SK-N-SH (cell line): ENCODE results near the gene MUTYH. TPM values are rescaled to one million over a fixed set of nuclear protein-coding genes. Genes with fewer than 3 reads are reported as not detected.

Experiments
- CTCF ChIA-PET: fragments of 300-600, 350-600 bp; formaldehyde crosslinking; extraction: SDS; loops from one replicate; lab custom pipeline; 2021; lab: Yijun Ruan, JAX
- POLR2A ChIA-PET: fragments of 350-600 bp; sonication (Branson Sonifier 250); formaldehyde crosslinking; extraction: SDS; loops from one replicate; lab custom pipeline; 2020; ENCODE audit warnings: antibody characterized with exemption, inconsistent platforms; lab: Yijun Ruan, JAX
- DNase-seq: peaks from one replicate; pipeline ENCODE4 v3.0.0; 2012
- H2AFZ ChIP-seq: fragments of 200-600 bp; sonication (generic); 2 replicates; pipeline ENCODE4 v1.8.1; 2016; ENCODE audit warnings: antibody characterized with exemption, mild to moderate bottlenecking, low read depth
- H3F3A ChIP-seq: fragments of 200-600 bp; sonication (generic); replicated peaks from 2 replicates; pipeline ENCODE3; 2016; ENCODE audit warnings: antibody characterized with exemption, mild to moderate bottlenecking; ENCODE audit not compliant: insufficient read depth
- H3K27ac ChIP-seq, 2 experiments: fragments of 200-500 bp in 1 of 2; fragments of 200-600 bp in 1 of 2; sonication (Bioruptor generic) in 1 of 2; sonication (generic), shearing (Covaris generic) in 1 of 2; 2 replicates each; pipeline versions ENCODE4 v1.5.1 to v1.6.1; 2014 to 2016; ENCODE audit warnings: low read depth in 2 of 2, inconsistent platforms in 1 of 2, low read length in 1 of 2, mild to moderate bottlenecking in 1 of 2, mixed read lengths in 1 of 2
- H3K27me3 ChIP-seq: fragments of 200-600 bp; sonication (generic), shearing (Covaris generic); 2 replicates; pipeline ENCODE4 v1.6.1; 2016; ENCODE audit warnings: mixed run types; ENCODE audit not compliant: insufficient read depth
- H3K36me3 ChIP-seq, 2 experiments: fragments of 200-500 bp in 1 of 2; fragments of 200-600 bp in 1 of 2; sonication (Bioruptor generic) in 1 of 2; sonication (generic) in 1 of 2; replicated peaks in 1 of 2; 2 replicates each; pipeline versions ENCODE3 to v1.5.1; 2014 to 2016; ENCODE audit warnings: low read length in 1 of 2, mild to moderate bottlenecking in 1 of 2; ENCODE audit not compliant: insufficient read depth in 2 of 2, control insufficient read depth in 1 of 2
- H3K4me1 ChIP-seq, 2 experiments: fragments of 200-500 bp in 1 of 2; fragments of 200-600 bp in 1 of 2; sonication (Bioruptor generic) in 1 of 2; sonication (generic), shearing (Covaris generic) in 1 of 2; 2 replicates each; pipeline versions ENCODE4 v1.5.1 to v1.6.1; 2014 to 2016; ENCODE audit warnings: low read depth in 1 of 2, low read length in 1 of 2, mixed run types in 1 of 2; ENCODE audit not compliant: insufficient read depth in 2 of 2, control insufficient read depth in 1 of 2
- H3K4me2 ChIP-seq: fragments of 200-600 bp; sonication (generic), shearing (Covaris generic); 2 replicates; pipeline ENCODE4 v1.6.1; 2017; ENCODE audit warnings: mixed run types
- H3K4me3 ChIP-seq, 2 experiments: fragments of 200-500 bp in 1 of 2; fragments of 200-600 bp in 1 of 2; sonication (Bioruptor generic) in 1 of 2; sonication (generic), shearing (Covaris generic) in 1 of 2; 2 replicates each; pipeline versions ENCODE4 v1.5.1 to v1.8.1; 2014 to 2016; ENCODE audit warnings: low read depth in 2 of 2, inconsistent platforms in 1 of 2, low read length in 1 of 2, mild to moderate bottlenecking in 1 of 2, mixed read lengths in 1 of 2, moderate library complexity in 1 of 2
- H3K79me2 ChIP-seq: fragments of 200-600 bp; sonication (generic); 2 replicates; pipeline ENCODE4 v1.8.1; 2017; ENCODE audit warnings: mild to moderate bottlenecking; ENCODE audit not compliant: insufficient read depth
- H3K9ac ChIP-seq: fragments of 200-600 bp; sonication (generic); 2 replicates; pipeline ENCODE4 v1.6.1; 2017; ENCODE audit warnings: mixed run types
- H3K9me2 ChIP-seq: fragments of 200-600 bp; sonication (generic); 2 replicates; pipeline ENCODE4 v1.6.1; 2017; ENCODE audit warnings: mixed run types
- H3K9me3 ChIP-seq: fragments of 200-600 bp; sonication (generic); 2 replicates; pipeline ENCODE4 v1.6.1; 2017; ENCODE audit warnings: mixed run types, mild to moderate bottlenecking, moderate library complexity
- H4K20me1 ChIP-seq: fragments of 200-600 bp; sonication (generic); 2 replicates; pipeline ENCODE4 v1.6.1; 2017; ENCODE audit warnings: mild to moderate bottlenecking, mixed run types; ENCODE audit not compliant: insufficient read depth
- ELF1 ChIP-seq: IDR thresholded peaks from 2 replicates; pipeline ENCODE4 v1.4.0; 2012
- EZH2phosphoT487 ChIP-seq: fragments of 200-600 bp; sonication (generic); IDR thresholded peaks from 2 replicates; pipeline ENCODE4 v1.6.1; 2017; ENCODE audit warnings: low read depth, mixed run types, mild to moderate bottlenecking, antibody characterized with exemption, moderate library complexity, borderline replicate concordance
- GABPA ChIP-seq: IDR thresholded peaks from 2 replicates; pipeline ENCODE4 v1.4.0; 2012; ENCODE audit warnings: low read depth, mild to moderate bottlenecking
- MEF2A ChIP-seq: IDR thresholded peaks from 2 replicates; pipeline ENCODE4 v1.4.0; 2012; ENCODE audit warnings: low read depth, borderline replicate concordance
- MXI1 ChIP-seq: IDR thresholded peaks from 2 replicates; pipeline ENCODE4 v1.6.1; 2012; ENCODE audit warnings: mild to moderate bottlenecking, low read depth, low read length, improper control_type of control experiment
- NRF1 ChIP-seq: IDR thresholded peaks from 2 replicates; pipeline ENCODE4 v1.6.1; 2012; ENCODE audit warnings: low read depth, mild to moderate bottlenecking, low read length
- POLR2AphosphoS5 ChIP-seq: IDR thresholded peaks from 2 replicates; pipeline ENCODE4 v1.6.1; 2012; ENCODE audit warnings: low read depth, low read length
- SMC3 ChIP-seq: IDR thresholded peaks from 2 replicates; pipeline ENCODE4 v1.6.1; 2012; ENCODE audit warnings: low read depth, low read length, improper control_type of control experiment
- TAF1 ChIP-seq: IDR thresholded peaks from 2 replicates; pipeline ENCODE4 v1.6.1; 2012; ENCODE audit warnings: low read depth, mild to moderate bottlenecking, low read length, moderate library complexity, borderline replicate concordance
- TCF12 ChIP-seq: IDR thresholded peaks from 2 replicates; pipeline ENCODE4 v1.4.0; 2012
- YY1 ChIP-seq: IDR thresholded peaks from 2 replicates; pipeline ENCODE4 v1.4.0; 2012; ENCODE audit warnings: low read depth, mild to moderate bottlenecking
- WGBS: methylation state at CpG from one replicate; pipeline ENCODE4 v1.1.6; 2017; ENCODE audit warnings: low lambda C conversion rate; 5-methylcytosine and 5-hydroxymethylcytosine counted together
- polyA plus RNA-seq, 3 experiments: library from polyadenylated mRNA; depleted of rRNA; stranded (reverse); fragments of >200 nt; gene quantifications; 2 replicates each; pipeline ENCODE4 v1.2.3, GENCODE V29; 2012
- TF ChIP-seq, protein P1 (sequence below): fragments of 150-350 bp; IDR thresholded peaks from 2 replicates; pipeline ENCODE4 v1.6.1; 2017; ENCODE audit warnings: antibody characterized with exemption, low read length, low read depth, borderline replicate concordance
- TF ChIP-seq, protein P2 (sequence below): fragments of 200-600 bp; sonication (generic); IDR thresholded peaks from 2 replicates; pipeline ENCODE4 v1.6.1; 2017; ENCODE audit warnings: antibody characterized with exemption, mild to moderate bottlenecking, moderate library complexity
- TF ChIP-seq, protein P3 (sequence below): IDR thresholded peaks from 2 replicates; pipeline ENCODE4 v1.4.0; 2012; ENCODE audit warnings: low read depth, borderline replicate concordance

MUTYH gene
- polyA plus RNA-seq, 1 of the 3 experiments (the other 2 are of a cell fraction) = 23.3 TPM

DNA sequence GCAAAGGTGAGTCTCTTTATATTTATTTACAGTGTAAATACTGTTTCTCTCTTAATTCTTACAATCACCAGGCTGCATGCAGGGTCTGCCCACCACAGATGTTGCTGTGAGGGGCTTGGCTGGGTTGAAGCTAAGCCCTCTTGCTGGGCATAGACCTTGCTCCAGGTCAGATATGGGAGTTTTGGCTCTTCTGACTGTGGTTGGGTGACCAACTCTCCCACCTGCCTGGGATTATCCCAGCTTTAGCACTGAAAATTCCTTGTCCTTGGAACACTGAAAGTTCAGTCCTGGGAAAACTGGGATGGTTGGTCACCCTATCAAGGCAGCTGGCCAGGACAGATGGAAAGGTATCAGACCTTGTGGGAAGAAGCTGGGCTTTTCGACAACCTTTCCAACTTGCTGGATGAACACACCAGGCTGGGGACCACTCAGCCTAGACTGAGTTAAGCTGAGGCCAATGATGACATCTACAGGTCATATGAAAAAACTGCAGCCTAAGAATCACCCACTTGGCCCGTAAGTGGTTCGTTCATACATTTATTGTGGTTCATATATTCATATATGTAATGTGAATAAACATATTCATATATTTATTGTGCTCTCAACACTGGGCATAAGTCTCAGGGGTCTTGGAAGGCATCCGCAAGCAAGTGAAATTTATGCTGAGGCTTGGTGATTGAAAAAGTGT is 40.1 kb downstream of the MUTYH start (continued):
- TF ChIP-seq, protein P1, sequence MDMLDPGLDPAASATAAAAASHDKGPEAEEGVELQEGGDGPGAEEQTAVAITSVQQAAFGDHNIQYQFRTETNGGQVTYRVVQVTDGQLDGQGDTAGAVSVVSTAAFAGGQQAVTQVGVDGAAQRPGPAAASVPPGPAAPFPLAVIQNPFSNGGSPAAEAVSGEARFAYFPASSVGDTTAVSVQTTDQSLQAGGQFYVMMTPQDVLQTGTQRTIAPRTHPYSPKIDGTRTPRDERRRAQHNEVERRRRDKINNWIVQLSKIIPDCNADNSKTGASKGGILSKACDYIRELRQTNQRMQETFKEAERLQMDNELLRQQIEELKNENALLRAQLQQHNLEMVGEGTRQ = no peak
- TF ChIP-seq MXI1 (no peak), YY1 (no peak), ELF1 (no peak), EZH2phosphoT487 (no peak), MEF2A (no peak)
- TF ChIP-seq, protein P2, sequence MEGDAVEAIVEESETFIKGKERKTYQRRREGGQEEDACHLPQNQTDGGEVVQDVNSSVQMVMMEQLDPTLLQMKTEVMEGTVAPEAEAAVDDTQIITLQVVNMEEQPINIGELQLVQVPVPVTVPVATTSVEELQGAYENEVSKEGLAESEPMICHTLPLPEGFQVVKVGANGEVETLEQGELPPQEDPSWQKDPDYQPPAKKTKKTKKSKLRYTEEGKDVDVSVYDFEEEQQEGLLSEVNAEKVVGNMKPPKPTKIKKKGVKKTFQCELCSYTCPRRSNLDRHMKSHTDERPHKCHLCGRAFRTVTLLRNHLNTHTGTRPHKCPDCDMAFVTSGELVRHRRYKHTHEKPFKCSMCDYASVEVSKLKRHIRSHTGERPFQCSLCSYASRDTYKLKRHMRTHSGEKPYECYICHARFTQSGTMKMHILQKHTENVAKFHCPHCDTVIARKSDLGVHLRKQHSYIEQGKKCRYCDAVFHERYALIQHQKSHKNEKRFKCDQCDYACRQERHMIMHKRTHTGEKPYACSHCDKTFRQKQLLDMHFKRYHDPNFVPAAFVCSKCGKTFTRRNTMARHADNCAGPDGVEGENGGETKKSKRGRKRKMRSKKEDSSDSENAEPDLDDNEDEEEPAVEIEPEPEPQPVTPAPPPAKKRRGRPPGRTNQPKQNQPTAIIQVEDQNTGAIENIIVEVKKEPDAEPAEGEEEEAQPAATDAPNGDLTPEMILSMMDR = peak; percentile 86
- TF ChIP-seq, all 33 proteins: peak for 4

DNA sequence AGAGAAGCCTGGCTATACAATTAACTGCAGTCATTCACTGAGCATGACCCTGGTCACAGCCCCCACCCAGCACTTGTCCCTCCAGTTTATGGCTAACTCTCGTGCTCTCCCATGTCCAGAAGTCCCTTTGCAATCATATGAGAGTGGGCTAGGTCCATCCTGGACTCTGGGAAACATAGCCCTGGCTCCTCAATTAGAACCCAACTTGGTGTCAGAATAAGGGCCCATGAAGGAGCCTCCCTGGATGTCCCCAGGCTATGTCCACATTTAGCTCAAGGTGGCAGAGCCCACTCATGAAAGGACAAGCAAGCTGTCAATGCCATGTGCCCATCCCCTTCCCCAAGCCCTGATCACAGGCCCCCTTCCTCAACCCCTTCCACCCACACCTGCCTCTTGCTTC is 40.9 kb downstream of the MUTYH start:
- H3K4me3 ChIP-seq = no peak overlapping the region
- no peak overlapping the region for H3K9ac ChIP-seq
- POLR2A ChIA-PET = interaction anchor here (1.8 to 4.6 kb wide), 2 partner anchors 280 to 286 kb away, joined by 10 to 50 read pairs; partner anchors contain the start of genes HECTD3 and UROD
- H3K79me2 ChIP-seq = no peaks in the 10 kb centered on the region
- no peaks in the 10 kb centered on the region for H3K36me3 ChIP-seq
- H3K9me3 ChIP-seq = no peaks in the 10 kb centered on the region
- H3K27ac ChIP-seq = no peak overlapping the region
- H3K4me1 ChIP-seq = peaks cover 0 to 6% of the 10 kb centered on the region in 2 experiments; a peak in 1 of 4 replicates
- H2AFZ ChIP-seq = no peak overlapping the region
- no peaks in the 10 kb centered on the region for H3K27me3 ChIP-seq
- H4K20me1 ChIP-seq = no peaks in the 10 kb centered on the region
- H3K4me2 ChIP-seq = no peak overlapping the region
- H3K9me2 ChIP-seq = no peaks in the 10 kb centered on the region
- 30% methylated on average over 1 of the region's 1 CpG for WGBS
- no peak for DNase-seq
- CTCF ChIA-PET = interaction anchor here (0.8 to 14.7 kb wide), 9 partner anchors 8 to 908 kb away, joined by 4 to 470 read pairs (median 7); partner anchors contain the start of genes HECTD3 and UROD
- peaks cover 10% of the 10 kb centered on the region for H3F3A ChIP-seq
- TF ChIP-seq YY1 = no peak

DNA sequence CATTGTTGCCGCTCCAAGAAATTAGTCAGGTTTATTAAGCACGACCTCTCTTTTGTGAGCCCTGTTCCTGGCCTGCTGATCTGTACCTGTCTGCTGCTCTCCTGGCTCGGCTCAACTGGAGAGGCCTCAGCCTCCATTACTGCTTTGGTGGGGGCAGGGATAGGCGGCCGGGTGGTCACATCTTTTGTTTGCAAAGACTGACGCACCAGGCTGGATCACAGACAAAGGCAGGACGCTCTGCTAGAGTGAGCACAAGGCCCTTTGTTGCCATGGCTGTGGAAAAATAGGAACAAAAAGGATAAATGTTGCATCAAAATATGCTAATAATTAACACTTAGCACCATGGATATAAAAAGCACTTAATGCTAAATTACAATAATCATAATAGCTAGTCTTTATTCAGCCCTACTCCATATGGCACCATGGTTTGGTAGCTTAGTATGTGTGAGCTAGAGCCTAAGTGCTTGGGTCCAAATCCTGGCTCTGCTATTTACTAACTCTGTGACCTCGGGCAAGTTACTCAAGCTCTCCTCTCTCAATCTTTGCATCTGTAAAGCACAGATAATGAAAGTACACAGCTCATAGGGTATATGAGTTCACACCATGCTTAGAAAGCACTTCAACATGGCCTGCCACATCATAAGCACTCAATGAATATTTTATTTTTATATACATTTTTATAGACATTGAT is 42.4 kb downstream of the MUTYH start:
- H3K79me2 ChIP-seq = no peaks in the 10 kb centered on the region
- peaks cover 0 to 3% of the 10 kb centered on the region in 2 experiments; a peak in 1 of 4 replicates for H3K4me1 ChIP-seq
- DNase-seq = no peak
- H3K4me2 ChIP-seq = no peak overlapping the region
- no peaks in the 10 kb centered on the region for H3K9me2 ChIP-seq
- no peak overlapping the region for H3K4me3 ChIP-seq
- H3K9me3 ChIP-seq = no peaks in the 10 kb centered on the region
- H3K27ac ChIP-seq = no peak overlapping the region
- H2AFZ ChIP-seq = no peak overlapping the region
- ChIA-PET CTCF (interaction anchor here (1.7 to 14.7 kb wide), 2 partner anchors 282 to 462 kb away, joined by 7 to 470 read pairs; partner anchors contain the start of genes HECTD3 and UROD), POLR2A (no interaction called here)
- peaks cover 10% of the 10 kb centered on the region for H3F3A ChIP-seq
- H4K20me1 ChIP-seq = no peaks in the 10 kb centered on the region
- 61% methylated on average over 8 of the region's 8 CpGs for WGBS
- H3K9ac ChIP-seq = no peak overlapping the region
- no peaks in the 10 kb centered on the region for H3K27me3 ChIP-seq
- H3K36me3 ChIP-seq = no peaks in the 10 kb centered on the region
- TF ChIP-seq GABPA = no peak
- no peak for TF ChIP-seq TCF12
- TF ChIP-seq, protein P2 = no peak
- TF ChIP-seq TAF1 = no peak
- TF ChIP-seq POLR2AphosphoS5 = no peak
- no peak for TF ChIP-seq EZH2phosphoT487
- TF ChIP-seq NRF1 = no peak
- TF ChIP-seq SMC3 = no peak
- TF ChIP-seq, protein P3, sequence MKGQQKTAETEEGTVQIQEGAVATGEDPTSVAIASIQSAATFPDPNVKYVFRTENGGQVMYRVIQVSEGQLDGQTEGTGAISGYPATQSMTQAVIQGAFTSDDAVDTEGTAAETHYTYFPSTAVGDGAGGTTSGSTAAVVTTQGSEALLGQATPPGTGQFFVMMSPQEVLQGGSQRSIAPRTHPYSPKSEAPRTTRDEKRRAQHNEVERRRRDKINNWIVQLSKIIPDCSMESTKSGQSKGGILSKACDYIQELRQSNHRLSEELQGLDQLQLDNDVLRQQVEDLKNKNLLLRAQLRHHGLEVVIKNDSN = no peak
